H1 (cell line): Measurements from ENCODE around the gene EEF1G. TPM values are rescaled to one million over a fixed set of nuclear protein-coding genes. Genes with fewer than 3 reads are reported as not detected.

Experiments
- CTCF ChIA-PET: fragments of 300-600 bp; sonication (Branson Sonifier 250); formaldehyde crosslinking; loops from one replicate; lab custom pipeline; 2021; ENCODE audit not compliant: partially characterized antibody; lab: Charles Lee
- POLR2A ChIA-PET: fragments of 300-600 bp; sonication (Branson Sonifier 250); formaldehyde crosslinking; loops from one replicate; lab custom pipeline; 2021; ENCODE audit warnings: inconsistent platforms; ENCODE audit not compliant: partially characterized antibody; lab: Charles Lee
- DNase-seq, 2 experiments: peaks; one replicate each; pipeline versions ENCODE4 v3.0.0 to v3.0.0-alpha.2; 2010 to 2022; ENCODE audit warnings: low spot score in 2 of 2, low read depth in 1 of 2, mixed read lengths in 1 of 2
- FAIRE-seq: peaks from 2 replicates; lab custom pipeline; 2011; peaks lifted over from hg19 to GRCh38; lab: Jason Lieb, UNC
- H2AFZ ChIP-seq: 2 replicates; pipeline ENCODE4 v1.8.1; 2012; ENCODE audit warnings: low read length, inconsistent platforms
- H2AK5ac ChIP-seq: 2 replicates; pipeline ENCODE4 v1.6.1; 2013; ENCODE audit warnings: low read depth, low read length
- H2BK120ac ChIP-seq: replicated peaks from 2 replicates; pipeline ENCODE3; 2013; ENCODE audit warnings: low read depth, low read length, inconsistent platforms
- H2BK12ac ChIP-seq: 2 replicates; pipeline ENCODE4 v1.6.1; 2013; ENCODE audit warnings: low read depth, low read length
- H2BK15ac ChIP-seq: 2 replicates; pipeline ENCODE4 v1.6.1; 2013; ENCODE audit warnings: low read length
- H2BK20ac ChIP-seq: 2 replicates; pipeline ENCODE4 v1.6.1; 2013; ENCODE audit warnings: low read length
- H2BK5ac ChIP-seq: 2 replicates; pipeline ENCODE4 v1.6.1; 2013; ENCODE audit warnings: low read depth, low read length
- H3K14ac ChIP-seq: 2 replicates; pipeline ENCODE4 v1.6.1; 2013; ENCODE audit warnings: inconsistent platforms; ENCODE audit not compliant: insufficient read length
- H3K18ac ChIP-seq: 2 replicates; pipeline ENCODE4 v1.6.1; 2013; ENCODE audit warnings: low read length; ENCODE audit errors: extremely low read depth
- H3K23ac ChIP-seq: 2 replicates; pipeline ENCODE4 v1.6.1; 2013; ENCODE audit warnings: inconsistent platforms; ENCODE audit not compliant: insufficient read length
- H3K23me2 ChIP-seq: 2 replicates; pipeline ENCODE4 v1.6.1; 2013; ENCODE audit warnings: low read depth, low read length
- H3K27ac ChIP-seq: 2 replicates; pipeline ENCODE4 v1.6.1; 2011; ENCODE audit warnings: low read depth, low read length, inconsistent platforms
- H3K27me3 ChIP-seq, 4 experiments: replicated peaks in 1 of 4; 1 replicate in 1 of 4; 2 replicates in 3 of 4; pipeline versions ENCODE4 v1.6.1 to v1.8.1; 2011 to 2013; ENCODE audit warnings: low read length in 3 of 4, mild to moderate bottlenecking in 3 of 4, inconsistent platforms in 2 of 4, mixed read lengths in 2 of 4, moderate library complexity in 1 of 4; ENCODE audit not compliant: control insufficient read depth in 3 of 4, insufficient read depth in 3 of 4; ENCODE audit errors: extremely low read depth in 1 of 4
- H3K36me3 ChIP-seq, 4 experiments: 2 replicates each; pipeline versions ENCODE4 v1.6.1 to v1.8.1; 2011 to 2013; ENCODE audit warnings: mild to moderate bottlenecking in 4 of 4, low read length in 3 of 4, moderate library complexity in 2 of 4, control low read depth in 1 of 4, inconsistent platforms in 1 of 4; ENCODE audit not compliant: insufficient read depth in 4 of 4, control insufficient read depth in 2 of 4
- H3K4ac ChIP-seq: replicated peaks from 2 replicates; pipeline ENCODE3; 2013; ENCODE audit warnings: low read length, low read depth, mixed read lengths, inconsistent platforms; ENCODE audit not compliant: insufficient read length
- H3K4me1 ChIP-seq, 4 experiments: replicated peaks in 1 of 4; 1 replicate in 1 of 4; 2 replicates in 3 of 4; pipeline versions ENCODE4 v1.6.1 to v1.8.1; 2011 to 2013; ENCODE audit warnings: low read length in 3 of 4, inconsistent platforms in 2 of 4, mixed read lengths in 1 of 4; ENCODE audit not compliant: insufficient read depth in 4 of 4, control insufficient read depth in 3 of 4
- H3K4me2 ChIP-seq, 2 experiments: 2 replicates each; pipeline versions ENCODE4 v1.6.1 to v1.8.1; 2011 to 2013; ENCODE audit warnings: low read depth in 2 of 2, low read length in 2 of 2, control low read depth in 1 of 2, inconsistent platforms in 1 of 2, mild to moderate bottlenecking in 1 of 2; ENCODE audit not compliant: insufficient read depth in 1 of 2
- H3K4me3 ChIP-seq, 4 experiments: fragments of 200-600, 300-600 bp in 1 of 4; sonication (generic), shearing (Covaris generic), sonication (Bioruptor Twin) in 1 of 4; 2 replicates each; pipeline versions ENCODE4 v1.5.1 to v1.8.1; 2011 to 2016; ENCODE audit warnings: low read length in 4 of 4, low read depth in 3 of 4, control low read depth in 2 of 4, inconsistent platforms in 2 of 4, mild to moderate bottlenecking in 2 of 4, mixed read lengths in 1 of 4, moderate library complexity in 1 of 4; ENCODE audit not compliant: insufficient read depth in 2 of 4; ENCODE audit errors: extremely low read depth in 1 of 4
- H3K56ac ChIP-seq: replicated peaks from 2 replicates; pipeline ENCODE3; 2013; ENCODE audit warnings: low read depth, mild to moderate bottlenecking, mixed read lengths, low read length, inconsistent platforms; ENCODE audit not compliant: insufficient read length
- H3K79me1 ChIP-seq: 2 replicates; pipeline ENCODE4 v1.6.1; 2013; ENCODE audit warnings: low read depth, low read length, control low read depth
- H3K79me2 ChIP-seq, 2 experiments: 2 replicates each; pipeline versions ENCODE4 v1.6.1 to v1.8.1; 2012 to 2013; ENCODE audit warnings: low read length in 2 of 2, mild to moderate bottlenecking in 2 of 2, inconsistent platforms in 1 of 2; ENCODE audit not compliant: insufficient read depth in 2 of 2, control insufficient read depth in 1 of 2
- H3K9ac ChIP-seq, 4 experiments: replicated peaks in 1 of 4; 1 replicate in 1 of 4; 2 replicates in 3 of 4; pipeline versions ENCODE4 v1.6.1 to v1.8.1; 2011 to 2013; ENCODE audit warnings: low read depth in 3 of 4, low read length in 3 of 4, control low read depth in 2 of 4, mild to moderate bottlenecking in 2 of 4, moderate library complexity in 2 of 4, inconsistent platforms in 1 of 4; ENCODE audit errors: extremely low read depth in 1 of 4
- H3K9me3 ChIP-seq, 2 experiments: 2 replicates each; pipeline versions ENCODE4 v1.6.1 to v1.8.1; 2012 to 2013; ENCODE audit warnings: mild to moderate bottlenecking in 2 of 2, moderate library complexity in 2 of 2, control low read depth in 1 of 2, inconsistent platforms in 1 of 2, low read depth in 1 of 2, low read length in 1 of 2, mixed read lengths in 1 of 2; ENCODE audit not compliant: insufficient read depth in 2 of 2
- H4K20me1 ChIP-seq, 2 experiments: replicated peaks in 1 of 2; 2 replicates each; pipeline versions ENCODE3 to v1.8.1; 2011 to 2013; ENCODE audit warnings: inconsistent platforms in 2 of 2, low read length in 2 of 2, mild to moderate bottlenecking in 1 of 2; ENCODE audit not compliant: insufficient read depth in 2 of 2, control insufficient read depth in 1 of 2
- H4K5ac ChIP-seq: 2 replicates; pipeline ENCODE4 v1.6.1; 2013; ENCODE audit warnings: low read length, low read depth, mixed read lengths, inconsistent platforms; ENCODE audit not compliant: insufficient read length
- H4K8ac ChIP-seq: 2 replicates; pipeline ENCODE4 v1.8.0; 2013; ENCODE audit warnings: mild to moderate bottlenecking, moderate library complexity, low read length, inconsistent platforms; ENCODE audit not compliant: insufficient read depth; ENCODE audit errors: extremely low read depth
- H4K91ac ChIP-seq: replicated peaks from 2 replicates; pipeline ENCODE3; 2013; ENCODE audit warnings: low read length, mixed read lengths, inconsistent platforms; ENCODE audit not compliant: insufficient read length
- ASH2L ChIP-seq: fragments of 200-600, 300-600 bp; sonication (generic); IDR thresholded peaks from one replicate; pipeline ENCODE4 v1.7.1; 2017; ENCODE audit warnings: low read length
- KDM4A ChIP-seq: IDR thresholded peaks from one replicate; pipeline ENCODE4 v1.7.1; 2012; ENCODE audit warnings: low read depth, mild to moderate bottlenecking, moderate library complexity, low read length, inconsistent platforms; ENCODE audit not compliant: severe bottlenecking
- POU5F1 ChIP-seq: IDR thresholded peaks from 2 replicates; pipeline ENCODE4 v1.6.1; 2011; ENCODE audit warnings: low read depth, mild to moderate bottlenecking, low read length, moderate library complexity
- RAD21 ChIP-seq, 2 experiments: IDR thresholded peaks in 1 of 2; conservative IDR thresholded peaks in 1 of 2; 2 replicates each; pipeline ENCODE4 v1.6.1; 2011; ENCODE audit warnings: low read depth in 2 of 2, low read length in 2 of 2, improper control_type of control experiment in 1 of 2, inconsistent platforms in 1 of 2, mild to moderate bottlenecking in 1 of 2, moderate library complexity in 1 of 2
- SP2 ChIP-seq: IDR thresholded peaks from 2 replicates; pipeline ENCODE4 v1.6.1; 2012; ENCODE audit warnings: mild to moderate bottlenecking, low read length, inconsistent platforms
- WGBS, 2 experiments: shearing (Covaris generic) in 1 of 2; methylation state at CpG; one replicate each; pipeline versions ENCODE4 v1.1.6 to v1.1.7; 2013 to 2015; ENCODE audit warnings: low lambda C conversion rate in 2 of 2, mixed read lengths in 2 of 2, inconsistent platforms in 1 of 2, low coverage in 1 of 2, missing lambda C conversion rate in 1 of 2; ENCODE audit not compliant: insufficient replicate concordance in 2 of 2, insufficient coverage in 1 of 2, insufficient read length in 1 of 2; ENCODE audit errors: extremely low coverage in 1 of 2, missing lambda C conversion rate in 1 of 2; 5-methylcytosine and 5-hydroxymethylcytosine counted together
- polyA plus RNA-seq, 7 experiments: library from polyadenylated mRNA; depleted of rRNA in 3 of 7; stranded (reverse) in 5 of 7; unstranded in 2 of 7; fragments of >200 nt in 5 of 7; fragments of 200-250 nt in 2 of 7; gene quantifications; 1 replicate in 5 of 7; 2 replicates in 1 of 7; 4 replicates in 1 of 7; pipeline versions ENCODE4 v1.2.1 to v1.2.3, GENCODE V29; 2011 to 2013; ENCODE audit warnings: missing spikeins in 2 of 7, mixed read lengths in 2 of 7
- total RNA-seq: library from RNA; stranded (reverse); fragmentation: NEBNext Ultra II Directional; extraction: Animal tissue kit (Norgen Biotek cat#: 25700); gene quantifications from 2 replicates; pipeline ENCODE4 v1.2.1, GENCODE V29; 2021

Gene EEF1G
- total and polyA plus RNA-seq, 2 of the 8 experiments (the other 6 are each of a cell fraction or from before 2014, with no cell fraction given): 1,627 to 1,996 TPM

GRCh38 chr11:62578541-62578940 is 4.8 kb upstream of the EEF1G start:
- Histone ChIP-seq H3K9me3 (no peaks in the 10 kb centered on the region), H3K9ac (no peak overlapping the region), H2BK20ac (no peak overlapping the region), H3K27me3 (no peaks in the 10 kb centered on the region), H4K20me1 (peaks cover 0 to 3% of the 10 kb centered on the region in 2 experiments), H3K18ac (no peak overlapping the region), H2BK15ac (no peak overlapping the region), H3K79me2 (peaks cover 0 to under 1% of the 10 kb centered on the region in 2 experiments; a peak in 2 of 4 replicates), H4K91ac (no peak overlapping the region), H2BK12ac (no peak overlapping the region), H3K27ac (no peak overlapping the region), H3K56ac (no peak overlapping the region), H3K14ac (no peak overlapping the region), H2AK5ac (no peak overlapping the region), H3K4me2 (no peak overlapping the region), H3K4ac (no peak overlapping the region), H3K23me2 (peaks cover 8% of the 10 kb centered on the region), H3K23ac (no peak overlapping the region), H3K4me1 (peaks cover 0 to 8% (median 4%) of the 10 kb centered on the region in 4 experiments; a peak in 3 of 7 replicates), H2BK5ac (no peak overlapping the region), H3K79me1 (0 out of 2 replicates have a peak, but pooled peaks cover 2% of the 10 kb centered on the region), H3K36me3 (peaks cover 2 to 25% (median 15%) of the 10 kb centered on the region in 4 experiments; a peak in 7 of 8 replicates), H3K4me3 (no peak overlapping the region), H4K5ac (no peak overlapping the region), H2BK120ac (no peak overlapping the region), H4K8ac (no peak overlapping the region; the same call in 1 of the 2 replicates), H2AFZ (no peak overlapping the region)
- FAIRE-seq (no peak), DNase-seq (no peak)
- POLR2A ChIA-PET: interaction anchor here (0.6 to 20.7 kb wide), 5 partner anchors 11 to 248 kb away, joined by 3 to 336 read pairs (median 4); partner anchors contain the start of genes B3GAT3, C11orf98 and CSKMT
- 88% methylated on average over 11 of the region's 11 CpGs; no CpG with 5 or more reads in 1 of the 2 experiments for WGBS, 2 experiments
- TF ChIP-seq KDM4A (no peak), POU5F1 (no peak), ASH2L (no peak), SP2 (no peak), RAD21 (IDR thresholded peaks at IDR 0.05 in 1 of 2, conservative IDR thresholded peaks at IDR 0.05 in 1 of 2; ENCODE audit: low read depth in 2 of 2, low read length in 2 of 2) (no peak)
- CTCF ChIA-PET: no interaction called here
